GM21786 (cell line): ENCODE data around the gene ABCB8.

ENCODE experiments used
- ATAC-seq: cut with Tn5 transposase; IDR thresholded peaks from one replicate; pipeline ENCODE4 v1.9.1; 2021; ENCODE audit not compliant: unreplicated experiment

Gene ABCB8

DNA sequence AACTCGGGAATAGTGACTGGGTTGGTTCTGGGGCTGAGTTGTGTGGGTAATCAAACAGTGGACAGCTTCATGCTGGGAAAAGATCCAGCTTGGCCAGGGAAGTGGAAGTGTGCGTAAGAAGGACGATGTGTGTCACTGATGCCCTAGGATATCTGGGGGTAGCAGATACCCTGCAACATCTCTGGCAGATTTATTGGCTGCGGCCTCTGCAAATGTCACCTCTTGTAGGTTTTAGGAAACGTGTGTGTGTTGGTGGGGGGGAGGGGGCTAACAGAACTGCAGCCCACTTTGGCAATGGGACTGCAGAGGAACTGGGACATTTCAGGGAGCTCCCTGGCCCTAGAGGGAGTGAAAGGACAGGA lies 57.1 kb downstream of the ABCB8 start:
- no peak for ATAC-seq

- peak; percentile 42 for ATAC-seq
These were observed 57.7 kb downstream of the ABCB8 start, which contains the start of gene AGAP3 for GRCh38 chr7:151085691-151086620. Gene AGAP3 (plus strand): TSS chr7:151086475. CDS start chr7:151086742, 267 bp downstream.

DNA sequence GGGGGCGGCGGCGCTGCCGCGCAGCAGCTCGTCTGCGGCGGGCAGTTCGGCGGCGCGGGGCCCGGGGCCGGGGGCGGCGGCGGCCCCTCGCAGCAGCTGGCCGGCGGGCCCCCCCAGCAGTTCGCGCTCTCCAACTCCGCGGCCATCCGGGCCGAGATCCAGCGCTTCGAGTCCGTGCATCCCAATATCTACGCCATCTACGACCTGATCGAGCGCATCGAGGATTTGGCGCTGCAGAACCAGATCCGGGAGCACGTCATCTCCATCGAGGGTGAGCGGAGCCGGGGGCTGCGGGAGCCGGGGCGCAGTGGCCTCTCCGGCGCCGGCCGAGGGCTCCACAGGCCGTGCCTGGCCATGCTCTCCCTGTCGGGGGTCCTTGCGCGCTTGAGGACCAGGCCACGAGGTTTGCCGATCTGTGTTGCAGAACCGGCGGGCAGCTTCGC lies 58.6 kb downstream of the ABCB8 start:
- ATAC-seq, result no peak

DNA sequence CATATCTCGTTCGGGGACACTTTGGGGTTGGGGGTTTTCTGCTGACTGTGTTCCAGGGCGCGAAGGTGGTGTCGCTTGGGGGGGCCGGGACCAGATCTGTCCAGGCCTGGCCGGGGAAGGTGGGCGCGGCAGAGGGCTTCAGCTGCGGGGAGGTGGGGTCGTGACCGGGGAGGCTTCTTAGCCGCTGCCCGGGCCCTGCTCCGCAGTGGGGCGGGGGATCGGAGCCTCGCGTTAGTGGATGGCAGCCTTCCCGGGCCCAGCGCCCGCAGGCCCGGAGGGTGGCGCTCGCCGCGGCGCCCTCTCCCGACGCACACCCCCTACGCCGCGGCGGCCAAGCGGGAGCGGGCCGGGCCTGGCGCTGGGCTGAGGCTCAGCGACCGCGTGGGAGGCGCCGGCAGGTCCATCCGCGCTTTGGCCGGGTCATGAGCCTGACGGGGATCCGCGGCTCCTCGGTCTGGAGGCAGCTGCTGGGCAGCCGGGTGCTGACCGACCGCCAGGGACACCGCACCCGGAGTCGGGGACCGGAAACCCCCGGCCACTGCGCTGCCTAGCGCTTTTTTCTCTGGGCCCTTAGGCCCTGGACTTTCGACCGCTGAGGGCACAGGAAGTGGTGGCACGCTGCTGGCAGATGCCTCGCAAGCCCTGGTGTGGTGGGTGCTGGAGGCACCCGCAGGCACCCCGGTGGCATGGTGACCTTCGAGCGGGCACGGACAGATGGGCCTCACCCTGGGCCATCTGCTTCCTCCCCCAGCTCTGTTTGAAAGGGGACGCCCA lies 59.2 kb downstream of the ABCB8 start:
- peak; percentile 38 for ATAC-seq

GRCh38 chr7:151088019-151088855 lies 60.0 kb downstream of the ABCB8 start:
- ATAC-seq, result no peak

DNA sequence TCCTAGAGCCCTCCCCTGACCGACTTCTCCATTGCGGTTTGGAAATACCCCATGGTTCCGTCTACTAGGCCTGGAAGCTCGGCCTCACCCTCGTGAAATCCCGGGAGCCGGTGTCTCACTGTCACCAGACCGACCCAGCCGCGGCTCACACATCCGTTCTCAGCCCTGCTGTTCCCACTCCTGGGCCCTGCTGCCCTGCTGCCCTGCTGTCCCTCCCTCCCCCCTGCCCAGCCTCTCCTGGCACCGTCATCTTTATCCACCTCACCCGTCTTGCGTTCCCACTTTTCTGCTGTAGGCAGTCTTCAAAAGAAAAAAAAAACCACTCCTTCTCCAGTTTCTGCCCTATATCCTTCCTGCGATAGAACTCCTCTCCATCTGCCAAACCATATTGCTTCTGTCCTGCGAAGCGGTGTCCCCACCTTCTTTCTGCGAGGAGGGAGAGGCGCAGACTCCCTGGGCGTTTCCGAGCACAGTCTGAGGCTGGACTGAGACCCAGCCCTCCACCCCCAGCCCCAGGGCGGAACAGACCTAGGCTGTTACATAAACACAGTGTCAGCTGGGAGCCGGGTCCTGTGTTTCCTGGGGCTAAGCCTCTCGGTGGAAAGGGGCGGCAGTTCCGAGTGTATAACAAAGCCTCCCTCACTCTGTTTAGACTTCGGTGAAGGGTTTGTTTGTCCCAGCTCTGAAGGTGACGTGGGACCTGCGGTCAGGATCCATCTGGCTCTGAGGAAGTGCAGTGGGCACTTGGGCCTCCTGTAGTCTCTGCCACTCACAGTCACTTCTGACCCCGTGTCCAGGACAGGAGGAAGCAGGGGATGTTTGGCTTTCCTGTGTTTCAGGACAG lies 60.8 kb downstream of the ABCB8 start:
- no peak for ATAC-seq

DNA sequence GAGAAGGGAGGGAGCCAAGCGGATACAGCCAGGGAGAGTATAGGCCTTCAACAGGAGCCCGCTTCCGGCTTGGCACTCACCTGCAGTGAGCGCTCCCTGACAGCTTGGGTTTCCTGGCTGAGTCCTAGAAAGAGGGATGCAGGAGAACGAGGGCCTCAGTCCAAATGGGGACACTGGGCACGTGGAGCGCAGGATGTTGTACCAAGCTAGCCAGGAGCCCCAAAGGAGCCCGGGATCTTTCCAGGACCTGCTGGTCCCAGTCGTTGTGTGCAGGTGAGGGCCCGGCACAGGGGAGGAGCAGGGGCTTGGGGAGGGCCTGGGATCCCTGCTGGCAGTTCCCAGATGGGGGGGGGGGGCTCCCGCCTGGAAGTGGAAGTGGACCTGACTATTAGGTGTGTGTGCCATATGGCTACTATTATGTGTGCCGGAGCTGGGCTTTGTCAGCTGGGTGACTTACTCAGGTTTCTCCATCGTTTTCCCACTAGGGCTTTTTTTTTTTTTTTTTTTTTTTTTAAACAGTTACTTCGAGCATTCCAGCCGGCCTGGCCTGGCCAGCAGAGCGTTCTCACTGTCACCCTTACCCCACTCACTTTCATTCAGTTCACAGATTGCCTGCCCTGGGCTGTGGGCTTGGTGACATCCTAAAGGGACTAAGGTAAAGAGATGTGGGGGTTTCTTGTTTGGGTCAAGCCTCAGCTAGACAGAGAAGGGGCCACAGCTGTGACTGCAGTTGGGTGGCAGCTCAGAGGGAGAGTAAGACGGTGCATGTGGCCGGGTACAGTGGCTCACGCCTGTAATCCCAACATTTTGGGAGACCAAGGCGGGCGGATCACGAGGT lies 61.9 kb downstream of the ABCB8 start:
- ATAC-seq, result no peak

DNA sequence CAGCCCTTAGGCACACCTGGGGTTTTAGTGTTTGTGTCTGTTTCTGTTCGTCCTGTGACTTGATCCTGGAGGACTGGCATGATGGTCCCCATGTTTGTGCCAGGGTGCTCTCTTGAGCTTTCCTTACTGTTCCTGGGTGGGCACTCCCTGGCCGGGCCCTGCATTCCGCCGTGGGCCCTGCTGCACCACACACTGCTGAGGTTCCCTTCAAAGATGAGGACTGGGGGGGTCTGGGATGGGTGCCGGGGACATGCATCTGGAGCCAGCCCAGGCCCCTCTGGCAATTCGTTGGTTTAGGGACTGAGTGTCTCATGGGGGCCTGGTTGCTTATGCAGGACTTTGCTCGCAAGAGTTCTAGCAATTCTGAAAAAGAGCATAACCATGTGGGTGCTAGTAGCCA lies 62.8 kb downstream of the ABCB8 start:
- ATAC-seq, result no peak

DNA sequence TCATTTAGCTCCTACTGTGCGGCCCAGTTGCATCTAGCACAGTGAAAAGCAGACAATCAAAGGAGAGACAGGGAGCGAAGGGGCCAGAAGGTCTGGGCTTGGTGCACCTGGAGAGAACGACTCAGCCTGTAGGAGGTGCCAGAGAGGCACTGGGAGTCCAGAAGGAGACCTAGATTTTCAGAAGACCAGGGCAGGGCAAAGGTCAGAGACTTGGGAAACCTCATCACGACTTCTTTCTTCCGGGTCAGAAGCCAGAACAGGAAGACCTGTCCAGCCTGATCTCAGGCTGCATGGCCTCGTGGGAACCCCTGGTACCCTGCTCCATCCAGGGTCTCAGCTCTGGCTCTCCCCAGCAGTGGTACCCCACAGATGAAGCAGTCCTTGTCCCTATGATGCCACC lies 63.2 kb downstream of the ABCB8 start:
- no peak for ATAC-seq

DNA sequence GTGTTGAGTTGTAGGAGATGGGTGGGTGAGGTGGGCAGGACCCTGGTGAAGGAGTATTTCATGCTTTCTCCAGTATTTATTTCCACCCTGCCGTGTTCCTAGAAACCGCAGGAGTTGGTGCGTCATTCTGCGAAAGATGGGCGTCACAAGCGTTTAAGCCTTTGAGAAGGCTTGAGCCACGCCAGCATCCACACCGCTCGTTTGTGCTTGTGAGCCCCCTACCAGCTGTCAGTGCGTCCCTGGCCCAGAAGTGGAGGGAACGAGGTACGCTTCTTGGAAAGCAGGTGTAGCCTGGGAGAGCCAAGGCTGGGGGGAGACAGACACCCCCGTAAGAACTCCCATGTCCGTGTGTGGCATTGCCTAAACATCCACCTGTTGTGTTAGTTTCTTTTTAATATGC lies 63.7 kb downstream of the ABCB8 start:
- no peak for ATAC-seq

- ATAC-seq, result no peak
These were observed 65.5 kb downstream of the ABCB8 start for GRCh38 chr7:151093748-151094147.

DNA sequence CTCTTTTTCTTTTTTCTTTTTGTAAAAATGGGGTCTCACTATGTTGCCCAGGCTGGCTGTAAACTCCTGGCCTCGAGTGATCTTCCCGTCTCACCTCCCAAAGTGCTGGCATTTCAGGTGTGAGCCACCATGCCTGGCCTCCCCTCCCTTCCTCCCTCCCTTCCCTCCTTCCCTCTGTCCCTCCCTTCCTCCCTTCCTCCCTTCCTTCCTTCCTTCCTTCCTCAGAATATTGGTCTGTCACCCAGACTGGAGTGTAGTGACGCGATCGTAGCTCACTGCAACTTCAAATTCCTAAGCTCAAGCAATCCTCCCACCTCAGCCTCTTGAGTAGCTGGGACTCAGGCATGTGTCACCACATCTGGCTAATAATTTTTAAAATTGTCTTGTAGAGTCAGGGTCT lies 66.4 kb downstream of the ABCB8 start:
- ATAC-seq, result no peak

GRCh38 chr7:151095123-151095797 lies 67.0 kb downstream of the ABCB8 start:
- ATAC-seq, result no peak

- ATAC-seq, result no peak
These were observed 67.7 kb downstream of the ABCB8 start for GRCh38 chr7:151095828-151096475.
